ENCODE results near the gene TM9SF3.
A peak's percentile ranks its signal among the peaks of the same experiment; 100 is the strongest.

Gene TM9SF3

GRCh38 chr10:96509017-96509641 lies 77.7 kb downstream of the TM9SF3 start:
- peak; percentile 94 for DNase-seq

- no peak for DNase-seq
These were observed 79.8 kb downstream of the TM9SF3 start for GRCh38 chr10:96507044-96507443.

GRCh38 chr10:96505150-96506136 lies 81.4 kb downstream of the TM9SF3 start:
- DNase-seq = no peak

GRCh38 chr10:96502561-96503282 lies 84.1 kb downstream of the TM9SF3 start:
- DNase-seq = peak; percentile 66

GRCh38 chr10:96501985-96502384 lies 84.8 kb downstream of the TM9SF3 start:
- DNase-seq = peak; percentile 42

DNA sequence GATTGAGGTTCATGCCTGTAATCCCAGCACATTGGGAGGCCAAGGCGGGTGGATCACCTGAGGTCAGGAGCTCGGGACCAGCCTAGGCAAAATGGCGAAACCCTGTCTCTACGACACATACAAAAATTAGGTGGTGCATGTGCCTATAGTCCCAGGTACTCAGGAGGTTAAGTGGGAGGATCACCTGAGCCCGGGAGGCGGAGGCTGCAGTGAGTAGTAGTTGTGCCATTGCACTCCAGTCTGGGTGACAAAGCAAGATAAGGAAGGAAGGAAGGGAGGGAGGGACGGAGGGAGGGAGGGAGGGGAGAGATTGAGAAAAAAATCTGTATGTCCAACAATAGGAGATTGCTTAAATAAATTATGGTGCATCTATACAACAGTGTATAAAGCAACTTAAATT lies 86.3 kb downstream of the TM9SF3 start:
- no peak for DNase-seq

GRCh38 chr10:96500050-96500449 lies 86.8 kb downstream of the TM9SF3 start:
- DNase-seq = no peak

DNA sequence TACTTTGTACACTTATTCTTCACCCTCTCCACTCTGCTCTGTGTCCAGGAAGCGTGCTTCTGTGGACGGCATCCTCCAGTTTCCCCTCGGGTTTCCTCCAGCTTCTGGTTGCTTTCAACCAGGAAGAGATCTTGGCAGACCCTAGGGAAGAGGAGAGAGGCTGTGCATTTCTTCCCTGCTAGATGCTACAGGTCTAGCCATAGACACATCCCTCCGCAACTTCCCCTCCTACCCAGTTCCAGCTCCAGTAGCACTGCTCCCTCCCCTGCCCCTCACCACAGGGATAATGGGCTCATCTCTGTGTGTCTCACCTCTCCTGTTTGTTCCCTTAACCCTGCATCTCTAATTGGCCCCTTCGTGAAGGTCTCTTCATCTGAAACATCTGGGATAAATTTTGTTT lies 89.4 kb downstream of the TM9SF3 start:
- DNase-seq = no peak

GRCh38 chr10:96496281-96496925 lies 90.4 kb downstream of the TM9SF3 start:
- peak; percentile 37 for DNase-seq

DNA sequence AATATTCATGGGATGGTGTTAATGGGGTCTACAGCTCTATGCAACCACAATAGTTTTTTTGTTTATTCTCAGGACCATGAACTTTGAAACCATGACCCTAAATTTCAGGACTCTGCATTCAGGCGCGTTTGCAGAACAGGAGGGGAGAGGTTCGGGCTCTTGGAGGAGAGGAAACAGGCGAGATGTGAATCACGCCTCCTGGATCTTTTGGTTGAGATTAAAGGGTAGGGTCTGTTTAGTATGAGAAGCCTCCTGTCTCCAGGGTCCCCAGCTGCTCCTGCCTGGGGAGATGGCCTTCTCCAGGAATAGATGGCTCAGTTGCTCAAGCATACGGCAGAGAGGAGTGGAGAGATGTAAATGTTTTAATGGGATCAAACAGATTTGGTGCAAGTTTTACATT lies 91.3 kb downstream of the TM9SF3 start:
- no peak for DNase-seq

- no peak for DNase-seq
These were observed 92.1 kb downstream of the TM9SF3 start for GRCh38 chr10:96494694-96495093.

DNA sequence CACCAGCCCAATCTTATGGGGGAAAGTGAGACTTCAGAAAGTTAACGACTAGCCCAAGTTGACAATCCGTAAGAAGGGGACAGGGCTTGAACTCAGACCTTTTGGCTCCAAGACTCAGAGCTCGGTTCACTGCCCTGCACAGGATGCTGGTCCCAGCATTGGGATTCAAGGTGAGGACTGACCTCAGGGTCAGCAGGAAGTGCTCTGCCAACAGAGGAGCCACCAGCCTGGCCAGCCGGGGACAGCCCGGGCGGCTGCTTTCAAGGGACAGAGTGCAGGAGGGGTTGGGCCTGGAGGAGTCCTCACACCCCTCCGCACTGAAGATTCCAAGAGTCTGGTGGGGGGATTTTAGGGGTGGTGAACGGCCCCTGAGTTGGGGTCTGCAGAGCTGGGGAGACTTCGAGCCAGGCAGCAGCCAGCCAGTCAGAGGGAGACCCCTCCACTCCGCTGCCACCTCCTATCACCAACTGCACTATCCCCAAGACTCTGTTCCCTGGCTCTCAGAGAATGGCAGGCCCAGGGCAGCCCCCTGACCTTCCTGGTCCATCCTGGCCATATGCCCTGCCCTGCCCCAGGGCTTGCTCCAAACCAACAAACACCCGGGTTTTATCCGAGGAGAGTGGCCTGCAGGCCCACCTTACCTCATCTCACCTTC lies 92.8 kb downstream of the TM9SF3 start:
- DNase-seq = no peak

DNA sequence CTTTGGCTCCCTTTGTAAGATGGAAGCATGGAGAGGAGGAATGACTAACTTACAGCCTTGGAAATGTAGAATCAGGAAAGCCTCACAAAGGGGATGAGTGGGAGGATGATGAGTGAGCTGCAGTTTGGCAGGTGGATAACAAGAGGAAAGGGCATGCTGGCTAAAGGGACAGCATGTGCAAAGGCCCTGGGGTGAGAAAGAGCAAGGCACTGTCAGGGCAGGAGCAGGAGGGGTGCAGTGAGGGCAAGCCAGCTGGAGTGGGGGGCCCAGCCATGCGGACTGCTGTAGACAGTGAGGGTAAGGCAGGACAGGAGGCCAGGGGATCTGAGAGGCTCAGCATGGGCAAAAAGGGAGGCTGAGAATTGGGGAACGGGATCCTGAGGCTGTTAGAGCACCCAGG lies 93.6 kb downstream of the TM9SF3 start:
- DNase-seq = no peak

GRCh38 chr10:96491303-96491702 lies 95.5 kb downstream of the TM9SF3 start:
- DNase-seq = no peak

DNA sequence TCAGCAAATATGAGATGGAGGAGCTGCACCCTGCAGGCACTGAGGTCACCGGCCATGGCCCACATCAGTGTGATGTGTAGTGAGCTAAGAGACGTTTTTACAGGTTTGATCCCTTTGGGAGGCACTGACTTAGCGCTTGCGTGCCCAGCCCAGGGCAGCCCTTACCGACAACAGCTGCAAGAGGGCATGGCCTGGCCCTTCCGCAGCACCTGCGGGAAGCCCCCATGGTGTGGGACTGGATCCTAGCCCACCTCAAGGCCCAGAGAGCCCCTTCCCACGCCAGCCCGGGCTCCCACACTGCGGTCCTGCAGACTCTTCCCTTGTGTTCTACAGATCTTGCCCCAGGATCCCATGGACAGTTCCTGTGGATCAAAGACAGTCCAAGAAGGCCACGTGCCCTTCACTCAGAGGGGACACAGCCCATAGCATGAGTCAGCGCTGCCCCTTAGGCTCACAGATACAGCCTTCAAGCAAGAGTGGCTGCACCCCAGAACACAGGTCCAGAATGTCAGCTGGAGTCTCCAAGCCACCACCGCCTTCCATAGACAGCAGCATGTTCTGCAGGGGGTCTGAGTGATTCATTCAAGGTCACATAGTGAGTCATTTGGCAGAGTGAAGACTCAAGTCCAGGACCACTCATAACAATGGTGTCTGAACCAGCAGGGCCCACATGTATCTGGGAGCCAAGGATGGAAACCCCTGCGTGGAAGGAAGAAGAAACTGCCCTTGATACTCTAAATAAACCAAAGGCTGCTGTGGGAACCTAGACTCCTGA lies 98.5 kb downstream of the TM9SF3 start:
- peak; percentile 50 for DNase-seq

DNA sequence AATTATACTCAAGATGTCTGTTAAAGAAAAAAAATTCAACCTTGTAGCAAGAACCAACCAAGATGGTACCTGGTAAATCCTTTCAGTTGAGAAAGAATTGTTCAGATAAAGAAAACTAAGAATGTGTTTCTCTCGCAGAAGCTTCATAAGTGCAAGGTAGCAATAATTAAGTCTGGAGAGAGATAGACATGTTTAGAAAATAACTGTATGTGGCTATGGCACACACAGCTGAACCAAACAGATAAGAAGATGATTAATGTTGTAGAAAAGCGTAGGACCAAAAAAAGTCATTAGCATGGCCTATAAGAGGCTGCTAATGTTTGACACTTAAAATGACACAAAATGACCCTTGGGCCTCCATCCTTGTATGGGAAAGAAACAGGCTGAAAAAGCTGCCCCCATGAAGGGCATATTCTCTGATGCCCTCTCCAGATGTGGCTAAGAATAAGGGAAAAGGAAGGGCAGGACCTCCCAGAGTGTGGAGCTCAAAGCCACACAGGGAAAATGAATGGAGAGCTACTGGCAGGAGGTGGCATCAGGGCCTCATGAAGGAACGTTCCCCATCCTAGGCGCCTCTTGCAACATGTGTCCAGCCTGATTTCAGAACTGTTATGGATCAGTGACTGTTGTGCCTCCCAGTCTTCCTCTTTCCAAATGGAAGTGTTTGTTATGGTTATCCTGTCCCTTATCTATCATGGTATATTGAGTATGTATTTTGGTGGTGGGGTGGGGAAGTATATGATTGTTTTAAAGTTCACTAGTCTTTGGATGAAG lies 103.8 kb downstream of the TM9SF3 start:
- no peak for DNase-seq

- no peak for DNase-seq
These were observed 108.5 kb downstream of the TM9SF3 start for GRCh38 chr10:96478355-96478754.

DNA sequence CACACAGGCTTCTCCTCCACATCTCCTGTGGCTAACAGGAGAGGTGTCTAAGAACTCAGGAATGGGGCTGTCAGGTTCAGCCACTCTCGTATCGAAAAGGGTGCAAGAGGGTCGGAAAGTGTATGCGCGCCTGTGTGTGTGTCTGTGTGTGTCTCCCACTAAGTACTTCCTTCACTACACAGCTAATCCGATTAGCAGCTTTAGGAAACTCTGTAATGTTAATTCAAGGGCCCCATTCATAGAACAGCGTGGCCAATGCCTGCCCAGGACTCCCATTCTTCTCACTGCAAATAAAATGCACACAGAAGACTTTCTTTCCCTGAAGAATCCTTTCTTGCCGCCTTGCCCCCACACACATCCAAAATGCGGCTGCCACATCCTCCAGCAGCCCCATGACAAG lies 112.9 kb downstream of the TM9SF3 start:
- DNase-seq = no peak

- DNase-seq = peak; percentile 45
These were observed 116.6 kb downstream of the TM9SF3 start for GRCh38 chr10:96470116-96470743.

DNA sequence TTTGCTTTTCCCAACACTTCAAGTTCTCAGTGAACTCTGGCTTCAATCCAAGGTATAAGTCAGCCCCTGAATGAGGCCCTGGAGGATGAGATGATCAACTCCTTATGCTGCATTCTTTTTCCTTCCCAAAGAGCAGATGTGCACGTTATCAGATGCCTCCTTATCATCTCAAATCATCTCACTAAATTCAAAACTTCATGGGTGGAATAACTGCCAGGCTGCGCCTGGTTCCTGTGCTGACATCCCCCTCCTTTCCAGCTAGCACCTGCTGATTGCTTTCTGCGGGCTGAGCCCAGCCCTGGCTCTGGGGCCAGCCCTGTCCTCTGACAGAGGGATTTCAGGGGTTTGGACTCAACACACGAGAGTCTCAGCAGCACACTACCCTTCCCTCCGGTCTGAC lies 118.0 kb downstream of the TM9SF3 start:
- no peak for DNase-seq

All from fibroblast of skin of back (primary cell).